GM21717 (cell line): Measurements from ENCODE around the gene SMYD3.
"Not testable (repeated sequence)": the region's sequence is repeated elsewhere in the genome, so short reads cannot be mapped to it uniquely, and the experiment has no call there.

ENCODE experiments used
- ATAC-seq: cut with Tn5 transposase; IDR thresholded peaks from one replicate; pipeline ENCODE4 v1.9.1; 2021; ENCODE audit warnings: mild to moderate bottlenecking, moderate library complexity; ENCODE audit not compliant: unreplicated experiment

SMYD3 gene

GRCh38 chr1:245714027-245714426 lies 793.1 kb downstream of the SMYD3 start:
- ATAC-seq = not testable (repeated sequence)

DNA sequence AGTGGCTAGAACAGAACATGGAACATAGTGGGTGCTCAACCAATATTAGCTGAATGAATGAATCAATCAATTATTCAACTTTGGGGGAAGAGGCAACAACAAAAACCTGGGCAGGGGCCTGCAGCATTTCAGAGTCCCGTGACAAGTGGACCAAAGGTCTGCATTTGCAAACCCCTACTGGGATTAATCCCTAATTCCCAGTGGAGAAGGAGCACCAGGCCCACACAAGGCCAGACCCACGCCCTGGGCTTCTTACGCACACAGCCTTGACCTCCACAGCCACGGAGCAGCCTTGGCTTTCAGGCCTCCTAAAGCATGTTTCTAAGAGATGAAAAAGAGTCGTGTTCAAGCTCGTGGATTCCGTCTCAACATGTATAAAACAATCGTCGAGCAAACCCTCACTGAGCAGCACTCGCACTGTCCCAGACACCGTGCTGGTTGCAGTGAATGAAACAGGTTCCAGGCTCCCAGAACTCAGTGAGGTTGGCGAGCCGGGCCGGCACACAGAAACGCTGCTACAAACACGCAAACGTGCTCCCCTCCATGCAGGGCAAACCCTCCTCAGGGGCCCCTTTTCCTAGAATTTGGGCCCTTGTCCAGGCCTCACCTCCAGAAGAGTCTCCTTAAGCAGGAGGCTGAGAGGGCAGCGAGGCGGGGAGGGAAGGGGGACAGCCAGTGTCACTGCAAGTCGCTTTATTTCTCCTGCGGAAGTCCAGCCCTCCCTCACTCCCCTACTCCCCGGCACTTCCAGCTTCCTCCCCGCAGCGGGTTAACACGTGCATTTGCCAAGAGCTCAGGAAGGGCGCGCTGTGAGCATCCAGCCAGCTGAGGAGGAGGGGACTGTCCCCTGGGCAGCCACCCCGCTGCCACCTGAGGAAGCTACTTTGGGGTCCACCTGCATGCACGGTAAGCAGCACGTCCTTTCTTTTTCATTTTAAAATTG lies 795.8 kb downstream of the SMYD3 start:
- no peak for ATAC-seq

DNA sequence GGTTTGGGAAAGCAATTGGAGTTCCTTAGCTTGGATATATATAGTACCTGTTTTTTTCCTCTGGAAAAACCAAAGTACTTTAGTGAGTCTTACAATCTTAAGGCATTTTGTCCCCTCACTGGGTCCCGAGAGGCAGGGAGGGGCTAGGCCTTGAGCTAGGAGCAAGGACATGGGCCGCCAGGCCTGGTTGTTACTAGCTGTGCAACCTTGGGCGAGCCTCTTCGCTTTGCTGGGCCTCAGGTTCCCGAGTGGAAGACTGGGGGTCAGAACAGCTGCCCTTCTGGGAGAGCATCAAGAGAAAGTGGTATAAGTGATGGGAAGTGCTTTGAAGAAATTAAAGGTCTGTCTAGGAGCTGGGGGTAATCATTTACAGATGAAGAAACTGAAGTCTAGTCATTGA lies 799.1 kb downstream of the SMYD3 start:
- ATAC-seq = no peak

DNA sequence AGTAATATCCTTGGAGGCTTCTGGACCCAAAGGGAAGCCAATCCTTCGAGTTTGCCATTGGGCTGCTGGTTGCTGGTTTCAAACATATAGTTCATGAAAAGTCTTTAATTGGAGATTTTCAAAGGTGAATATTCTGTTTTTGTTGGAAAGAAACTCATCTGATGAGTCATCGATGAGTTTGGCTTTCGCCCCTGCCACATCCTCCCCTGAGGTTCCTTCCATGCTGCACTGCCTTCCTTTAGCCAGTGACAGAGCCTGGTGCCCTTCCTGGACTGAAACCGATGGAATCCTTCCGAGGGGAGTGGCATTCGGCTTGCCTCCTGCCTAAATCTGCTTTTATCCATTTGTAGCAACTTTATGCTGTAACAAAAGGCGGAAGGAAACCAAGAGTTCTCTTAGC lies 802.3 kb downstream of the SMYD3 start:
- ATAC-seq = no peak

DNA sequence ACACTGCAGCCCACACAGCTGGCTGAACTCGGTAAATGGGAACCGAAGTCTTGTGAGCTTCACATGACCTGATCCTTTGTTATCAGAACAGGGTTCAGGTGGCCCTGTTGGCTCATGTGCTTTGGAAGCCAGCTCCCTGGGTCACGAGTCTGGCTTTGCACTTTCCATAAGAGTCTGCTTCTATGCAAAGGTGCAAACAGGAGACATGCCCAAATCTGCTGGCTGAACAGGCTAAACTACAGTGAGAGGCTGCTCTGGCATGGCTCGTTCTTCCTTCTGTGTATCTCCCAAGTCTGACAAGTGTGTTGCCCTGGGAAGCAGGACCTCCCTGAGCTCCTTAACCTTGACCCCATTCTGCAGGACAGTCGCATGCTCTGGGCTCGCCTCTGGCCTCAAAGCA lies 802.7 kb downstream of the SMYD3 start:
- ATAC-seq = no peak

DNA sequence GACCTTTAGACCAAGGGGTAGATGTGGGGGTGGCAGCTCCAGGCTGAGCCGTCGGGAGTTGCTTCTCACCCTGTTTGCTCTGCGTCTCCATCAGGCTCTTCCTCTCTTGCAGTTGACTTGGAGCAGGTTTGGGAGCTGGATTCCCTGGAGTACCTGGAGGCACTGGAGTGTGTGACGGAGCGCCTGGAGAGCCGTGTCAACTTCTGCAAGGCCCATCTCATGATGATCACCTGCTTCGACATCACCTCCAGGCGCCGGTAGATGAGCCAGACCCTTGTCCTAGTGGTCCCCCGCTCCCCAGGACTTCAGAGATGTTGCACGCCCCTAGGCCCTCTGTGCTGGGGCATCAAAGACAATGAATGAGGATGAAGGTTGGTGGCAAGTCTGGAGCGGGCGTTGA lies 804.7 kb downstream of the SMYD3 start:
- no peak for ATAC-seq

- no peak for ATAC-seq
These were observed 805.4 kb downstream of the SMYD3 start for GRCh38 chr1:245701631-245702030.

GRCh38 chr1:245700631-245701030 lies 806.4 kb downstream of the SMYD3 start:
- no peak for ATAC-seq
